HEK293 (cell line): ENCODE results near the gene SPATA33.
A peak's percentile ranks its signal among the peaks of the same experiment; 100 is the strongest.

Experiments
- CTCF ChIA-PET: fragments of 350-600 bp; formaldehyde crosslinking; extraction: SDS; loops from one replicate; lab custom pipeline; 2021; ENCODE audit warnings: antibody characterized with exemption; lab: Yijun Ruan, JAX
- POLR2A ChIA-PET: fragments of 300-600 bp; formaldehyde crosslinking; extraction: SDS; loops from one replicate; lab custom pipeline; 2020; ENCODE audit warnings: antibody characterized with exemption, inconsistent platforms; lab: Yijun Ruan, JAX
- H3K27ac ChIP-seq: fragments of 200-500 bp; sonication (Bioruptor generic); 2 replicates; pipeline ENCODE4 v1.5.1; 2014; ENCODE audit warnings: low read depth, low read length, control low read depth, inconsistent platforms; ENCODE audit errors: extremely low read depth
- H3K36me3 ChIP-seq, 2 experiments: fragments of 200-500 bp in 1 of 2; sonication (Bioruptor generic) in 1 of 2; 1 replicate in 1 of 2; 2 replicates in 1 of 2; pipeline ENCODE4 v1.5.1; 2014 to 2017; ENCODE audit warnings: inconsistent platforms in 2 of 2, low read length in 2 of 2; ENCODE audit not compliant: control insufficient read depth in 2 of 2, insufficient read depth in 1 of 2
- H3K4me1 ChIP-seq: fragments of 200-500 bp; sonication (Bioruptor generic); 2 replicates; pipeline ENCODE4 v1.5.1; 2014; ENCODE audit warnings: mild to moderate bottlenecking, low read length, inconsistent platforms; ENCODE audit not compliant: control insufficient read depth, insufficient read depth
- H3K4me3 ChIP-seq: 2 replicates; pipeline ENCODE4 v1.5.1; 2011; ENCODE audit warnings: low read depth, mild to moderate bottlenecking, control low read depth, low read length, moderate library complexity
- H3K9me3 ChIP-seq: fragments of 200-500 bp; sonication (Bioruptor generic); 2 replicates; pipeline ENCODE4 v1.5.1; 2014; ENCODE audit warnings: low read depth, low read length, inconsistent platforms; ENCODE audit not compliant: control insufficient read depth, insufficient read depth
- GLI2 ChIP-seq: fragments of 450-650 bp; formaldehyde crosslinking; IDR thresholded peaks from 2 replicates; pipeline ENCODE4; 2017; ENCODE audit warnings: missing biosample characterization, missing genetic modification characterization, low read depth, borderline replicate concordance
- KLF7 ChIP-seq: fragments of 450-650 bp; formaldehyde crosslinking; IDR thresholded peaks from 2 replicates; pipeline ENCODE4 v1.5.1; 2016; ENCODE audit warnings: missing biosample characterization, missing genetic modification characterization, borderline replicate concordance
- MEIS1 ChIP-seq: sonication (generic); formaldehyde crosslinking; IDR thresholded peaks from 2 replicates; pipeline ENCODE4 v1.8.1; 2022; ENCODE audit warnings: missing genetic modification reagents, mild to moderate bottlenecking, borderline replicate concordance
- SETDB1 ChIP-seq: IDR thresholded peaks from one replicate; pipeline ENCODE4 v1.6.1; 2017; ENCODE audit warnings: mild to moderate bottlenecking, low read length, moderate library complexity, mixed read lengths; ENCODE audit not compliant: insufficient read length
- SP2 ChIP-seq: fragments of 450-650 bp; formaldehyde crosslinking; IDR thresholded peaks from 2 replicates; pipeline ENCODE4 v1.5.1; 2016; ENCODE audit warnings: missing biosample characterization, missing genetic modification characterization
- ZBTB17 ChIP-seq: fragments of 450-650 bp; formaldehyde crosslinking; IDR thresholded peaks from 2 replicates; pipeline ENCODE4 v1.5.1; 2016; ENCODE audit warnings: missing biosample characterization, missing genetic modification characterization
- ZBTB26 ChIP-seq: fragments of 450-650 bp; formaldehyde crosslinking; optimal IDR thresholded peaks from 2 replicates; pipeline ENCODE3; 2016; ENCODE audit warnings: missing biosample characterization, mild to moderate bottlenecking, missing genetic modification characterization
- ZFHX2 ChIP-seq: fragments of 450-650 bp; formaldehyde crosslinking; conservative IDR thresholded peaks from 2 replicates; pipeline ENCODE4 v1.5.1; 2016; ENCODE audit warnings: missing biosample characterization, missing genetic modification characterization
- ZNF133 ChIP-seq: fragments of 450-650 bp; formaldehyde crosslinking; IDR thresholded peaks from 2 replicates; pipeline ENCODE4 v1.5.1; 2016; ENCODE audit warnings: missing biosample characterization, missing genetic modification characterization
- ZNF140 ChIP-seq: fragments of 450-650 bp; formaldehyde crosslinking; IDR thresholded peaks from 2 replicates; pipeline ENCODE4 v1.5.1; 2016; ENCODE audit warnings: missing biosample characterization, missing genetic modification characterization
- ZNF148 ChIP-seq: fragments of 450-650 bp; formaldehyde crosslinking; IDR thresholded peaks from 2 replicates; pipeline ENCODE4 v1.5.0; 2017; ENCODE audit warnings: missing biosample characterization, missing genetic modification characterization, borderline replicate concordance
- ZNF350 ChIP-seq: fragments of 450-650 bp; formaldehyde crosslinking; IDR thresholded peaks from 2 replicates; pipeline ENCODE4 v1.5.0; 2017; ENCODE audit warnings: missing biosample characterization, mild to moderate bottlenecking, missing genetic modification characterization
- ZNF677 ChIP-seq: fragments of 450-650 bp; IDR thresholded peaks from 2 replicates; pipeline ENCODE4 v1.5.0; 2018; ENCODE audit warnings: missing biosample characterization, mild to moderate bottlenecking, missing genetic modification characterization, moderate library complexity
- ZNF692 ChIP-seq: fragments of 450-650 bp; formaldehyde crosslinking; IDR thresholded peaks from 2 replicates; pipeline ENCODE4 v1.5.1; 2016; ENCODE audit warnings: missing biosample characterization, missing genetic modification characterization
- ZNF777 ChIP-seq: fragments of 450-650 bp; formaldehyde crosslinking; IDR thresholded peaks from 2 replicates; pipeline ENCODE4 v1.5.1; 2017; ENCODE audit warnings: missing biosample characterization, missing genetic modification characterization, borderline replicate concordance
- ZNF785 ChIP-seq: fragments of 450-650 bp; formaldehyde crosslinking; IDR thresholded peaks from 2 replicates; pipeline ENCODE4 v1.5.1; 2016; ENCODE audit warnings: missing biosample characterization, missing genetic modification characterization
- ZSCAN16 ChIP-seq: fragments of 450-650 bp; formaldehyde crosslinking; IDR thresholded peaks from 2 replicates; pipeline ENCODE4 v1.5.1; 2016; ENCODE audit warnings: missing biosample characterization, missing genetic modification characterization
- TF ChIP-seq, protein P1 (sequence below): fragments of 450-650 bp; formaldehyde crosslinking; conservative IDR thresholded peaks from 2 replicates; pipeline ENCODE4 v1.5.1; 2016; ENCODE audit warnings: low read depth, missing biosample characterization, missing genetic modification characterization
- TF ChIP-seq, protein P2 (sequence below): fragments of 450-650 bp; formaldehyde crosslinking; IDR thresholded peaks from 2 replicates; pipeline ENCODE4 v1.5.1; 2016; ENCODE audit warnings: missing biosample characterization, missing genetic modification characterization
- TF ChIP-seq, protein P3 (sequence below): fragments of 450-650 bp; formaldehyde crosslinking; IDR thresholded peaks from 2 replicates; pipeline ENCODE4 v1.5.1; 2016; ENCODE audit warnings: missing biosample characterization, missing genetic modification characterization

SPATA33 gene

GRCh38 chr16:89686520-89687091 is 29.0 kb downstream of the SPATA33 start, which contains the start of gene CDK10 (continued):
- TF ChIP-seq, protein P1, sequence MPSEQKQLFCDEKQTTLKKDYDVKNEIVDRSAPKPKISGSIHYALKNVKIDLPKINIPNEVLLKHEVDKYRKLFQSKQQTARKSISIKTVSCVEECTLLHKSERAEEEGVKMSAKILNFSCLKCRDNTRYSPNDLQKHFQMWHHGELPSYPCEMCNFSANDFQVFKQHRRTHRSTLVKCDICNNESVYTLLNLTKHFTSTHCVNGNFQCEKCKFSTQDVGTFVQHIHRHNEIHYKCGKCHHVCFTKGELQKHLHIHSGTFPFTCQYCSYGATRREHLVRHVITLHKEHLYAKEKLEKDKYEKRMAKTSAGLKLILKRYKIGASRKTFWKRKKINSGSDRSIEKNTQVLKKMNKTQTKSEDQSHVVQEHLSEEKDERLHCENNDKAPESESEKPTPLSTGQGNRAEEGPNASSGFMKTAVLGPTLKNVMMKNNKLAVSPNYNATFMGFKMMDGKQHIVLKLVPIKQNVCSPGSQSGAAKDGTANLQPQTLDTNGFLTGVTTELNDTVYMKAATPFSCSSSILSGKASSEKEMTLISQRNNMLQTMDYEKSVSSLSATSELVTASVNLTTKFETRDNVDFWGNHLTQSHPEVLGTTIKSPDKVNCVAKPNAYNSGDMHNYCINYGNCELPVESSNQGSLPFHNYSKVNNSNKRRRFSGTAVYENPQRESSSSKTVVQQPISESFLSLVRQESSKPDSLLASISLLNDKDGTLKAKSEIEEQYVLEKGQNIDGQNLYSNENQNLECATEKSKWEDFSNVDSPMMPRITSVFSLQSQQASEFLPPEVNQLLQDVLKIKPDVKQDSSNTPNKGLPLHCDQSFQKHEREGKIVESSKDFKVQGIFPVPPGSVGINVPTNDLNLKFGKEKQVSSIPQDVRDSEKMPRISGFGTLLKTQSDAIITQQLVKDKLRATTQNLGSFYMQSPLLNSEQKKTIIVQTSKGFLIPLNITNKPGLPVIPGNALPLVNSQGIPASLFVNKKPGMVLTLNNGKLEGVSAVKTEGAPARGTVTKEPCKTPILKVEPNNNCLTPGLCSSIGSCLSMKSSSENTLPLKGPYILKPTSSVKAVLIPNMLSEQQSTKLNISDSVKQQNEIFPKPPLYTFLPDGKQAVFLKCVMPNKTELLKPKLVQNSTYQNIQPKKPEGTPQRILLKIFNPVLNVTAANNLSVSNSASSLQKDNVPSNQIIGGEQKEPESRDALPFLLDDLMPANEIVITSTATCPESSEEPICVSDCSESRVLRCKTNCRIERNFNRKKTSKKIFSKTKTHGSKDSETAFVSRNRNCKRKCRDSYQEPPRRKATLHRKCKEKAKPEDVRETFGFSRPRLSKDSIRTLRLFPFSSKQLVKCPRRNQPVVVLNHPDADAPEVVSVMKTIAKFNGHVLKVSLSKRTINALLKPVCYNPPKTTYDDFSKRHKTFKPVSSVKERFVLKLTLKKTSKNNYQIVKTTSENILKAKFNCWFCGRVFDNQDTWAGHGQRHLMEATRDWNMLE: 0 out of 2 replicates have a peak, but pooled peaks have one; percentile 23
- TF ChIP-seq ZNF785 (no peak), ZNF777 (tag by site-specific recombination) (no peak), SP2 (tag by site-specific recombination) (peak; percentile 73), ZFHX2 (tag by site-specific recombination) (peak; percentile 47)
- TF ChIP-seq, protein P2, sequence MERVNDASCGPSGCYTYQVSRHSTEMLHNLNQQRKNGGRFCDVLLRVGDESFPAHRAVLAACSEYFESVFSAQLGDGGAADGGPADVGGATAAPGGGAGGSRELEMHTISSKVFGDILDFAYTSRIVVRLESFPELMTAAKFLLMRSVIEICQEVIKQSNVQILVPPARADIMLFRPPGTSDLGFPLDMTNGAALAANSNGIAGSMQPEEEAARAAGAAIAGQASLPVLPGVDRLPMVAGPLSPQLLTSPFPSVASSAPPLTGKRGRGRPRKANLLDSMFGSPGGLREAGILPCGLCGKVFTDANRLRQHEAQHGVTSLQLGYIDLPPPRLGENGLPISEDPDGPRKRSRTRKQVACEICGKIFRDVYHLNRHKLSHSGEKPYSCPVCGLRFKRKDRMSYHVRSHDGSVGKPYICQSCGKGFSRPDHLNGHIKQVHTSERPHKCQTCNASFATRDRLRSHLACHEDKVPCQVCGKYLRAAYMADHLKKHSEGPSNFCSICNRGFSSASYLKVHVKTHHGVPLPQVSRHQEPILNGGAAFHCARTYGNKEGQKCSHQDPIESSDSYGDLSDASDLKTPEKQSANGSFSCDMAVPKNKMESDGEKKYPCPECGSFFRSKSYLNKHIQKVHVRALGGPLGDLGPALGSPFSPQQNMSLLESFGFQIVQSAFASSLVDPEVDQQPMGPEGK: peak; percentile 80

GRCh38 chr16:89687092-89687940 is 29.7 kb downstream of the SPATA33 start:
- H3K27ac ChIP-seq: peak overlapping the region; percentile 79
- H3K4me3 ChIP-seq: peak overlapping the region; percentile 74
- peaks cover 0 to 31% of the 10 kb centered on the region in 2 experiments; a peak in 1 of 3 replicates for H3K36me3 ChIP-seq
- no peaks in the 10 kb centered on the region for H3K4me1 ChIP-seq
- CTCF ChIA-PET: no interaction called here
- H3K9me3 ChIP-seq: no peaks in the 10 kb centered on the region
- POLR2A ChIA-PET: interaction anchor here (0.6 to 1.4 kb wide), 10 partner anchors 8 to 542 kb away, joined by 3 to 10 read pairs (median 5); partner anchors contain the start of genes CHMP1A, SPATA2L and SPATA33
- TF ChIP-seq ZNF677 (tag by site-specific recombination): no peak
- peak; percentile 54 for TF ChIP-seq ZBTB17 (tag by site-specific recombination)
- no peak for TF ChIP-seq ZSCAN16
- TF ChIP-seq MEIS1 (CRISPR knock-in tag): no peak
- TF ChIP-seq GLI2: no peak
- no peak for TF ChIP-seq ZNF140
- TF ChIP-seq, protein P3, sequence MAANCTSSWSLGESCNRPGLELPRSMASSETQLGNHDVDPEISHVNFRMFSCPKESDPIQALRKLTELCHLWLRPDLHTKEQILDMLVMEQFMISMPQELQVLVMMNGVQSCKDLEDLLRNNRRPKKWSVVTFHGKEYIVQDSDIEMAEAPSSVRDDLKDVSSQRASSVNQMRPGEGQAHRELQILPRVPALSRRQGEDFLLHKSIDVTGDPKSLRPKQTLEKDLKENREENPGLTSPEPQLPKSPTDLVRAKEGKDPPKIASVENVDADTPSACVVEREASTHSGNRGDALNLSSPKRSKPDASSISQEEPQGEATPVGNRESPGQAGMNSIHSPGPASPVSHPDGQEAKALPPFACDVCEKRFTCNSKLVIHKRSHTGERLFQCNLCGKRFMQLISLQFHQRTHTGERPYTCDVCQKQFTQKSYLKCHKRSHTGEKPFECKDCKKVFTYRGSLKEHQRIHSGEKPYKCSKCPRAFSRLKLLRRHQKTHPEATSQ (tag by site-specific recombination): no peak
- TF ChIP-seq ZNF148 (tag by site-specific recombination): no peak
- no peak for TF ChIP-seq ZNF350 (tag by site-specific recombination)
- no peak; the same call in 1 of the 2 replicates for TF ChIP-seq ZNF133 (tag by site-specific recombination)
- no peak for TF ChIP-seq KLF7
- no peak for TF ChIP-seq SETDB1
- TF ChIP-seq ZNF692 (tag by site-specific recombination): peak; percentile 70
- peak; percentile 63 for TF ChIP-seq ZBTB26
